Right renal cortex interstitium (tissue), 3 donors: Measurements from ENCODE around the gene COX5A. TPM values are rescaled to one million over a fixed set of nuclear protein-coding genes. Genes with fewer than 3 reads are reported as not detected.
A peak's percentile ranks its signal among the peaks of the same experiment; 100 is the strongest.
"Not testable (repeated sequence)": the region's sequence is repeated elsewhere in the genome, so short reads cannot be mapped to it uniquely, and the experiment has no call there.

Experiments used
- DNase-seq, 3 donors: peaks; one replicate each; pipeline ENCODE4 v3.0.0-alpha.2; 2013; ENCODE audit warnings: low read depth in 3 of 3, low spot score in 2 of 3
- polyA plus RNA-seq, 3 donors: library from polyadenylated mRNA; unstranded; fragments of 120-200 nt; gene quantifications; one replicate each; pipeline ENCODE4 v1.2.1, GENCODE V29; 2013; ENCODE audit not compliant: insufficient read length in 3 of 3

COX5A gene
- polyA plus RNA-seq, 3 donors: 214 to 217 (median 215) TPM

- no peak for DNase-seq
These were observed 18.1 kb upstream of the COX5A start for GRCh38 chr15:74955796-74956647.

- no peak for DNase-seq
These were observed 17.1 kb upstream of the COX5A start for GRCh38 chr15:74955017-74955416.

- DNase-seq: no peak
These were observed 16.6 kb upstream of the COX5A start for GRCh38 chr15:74954515-74954914.

GRCh38 chr15:74951006-74951405 lies 13.1 kb upstream of the COX5A start:
- no peak for DNase-seq

- DNase-seq: peak in 1 of 3 donors; percentile 74
These were observed 12.4 kb upstream of the COX5A start for GRCh38 chr15:74950078-74950908.

GRCh38 chr15:74937272-74937589 lies 642 bp downstream of the COX5A start:
- no peak for DNase-seq

GRCh38 chr15:74935193-74935592 lies 2.7 kb downstream of the COX5A start:
- not testable (repeated sequence) for DNase-seq

GRCh38 chr15:74933573-74933972 lies 4.3 kb downstream of the COX5A start:
- no peak for DNase-seq

- no peak for DNase-seq
These were observed 9.1 kb downstream of the COX5A start for GRCh38 chr15:74928771-74929198.

- DNase-seq: no peak
These were observed 13.3 kb downstream of the COX5A start for GRCh38 chr15:74924525-74924924.

- no peak for DNase-seq
These were observed 17.4 kb downstream of the COX5A start for GRCh38 chr15:74920456-74920855.

GRCh38 chr15:74917676-74918075 lies 20.2 kb downstream of the COX5A start:
- DNase-seq: no peak

- not testable (repeated sequence) for DNase-seq
These were observed 24.1 kb downstream of the COX5A start for GRCh38 chr15:74913799-74914198.

GRCh38 chr15:74913041-74913440 lies 24.8 kb downstream of the COX5A start:
- no peak for DNase-seq

GRCh38 chr15:74908635-74909034 lies 29.2 kb downstream of the COX5A start:
- DNase-seq: no peak

- DNase-seq: no peak
These were observed 30.6 kb downstream of the COX5A start for GRCh38 chr15:74907163-74907870.

GRCh38 chr15:74906450-74907162 lies 31.3 kb downstream of the COX5A start, which contains the start of gene FAM219B:
FAM219B (minus strand) TSS chr15:74906851; CDS start chr15:74906800, 51 bp downstream.
- peak in 2 of 3 donors; percentile 70 to 82 for DNase-seq

GRCh38 chr15:74906067-74906449 lies 31.8 kb downstream of the COX5A start:
- no peak for DNase-seq

GRCh38 chr15:74904190-74904805 lies 33.6 kb downstream of the COX5A start:
- no peak for DNase-seq

- DNase-seq: no peak
These were observed 34.2 kb downstream of the COX5A start for GRCh38 chr15:74903676-74904075.
